Measurements from ENCODE around the gene MYBPC3.

DNA sequence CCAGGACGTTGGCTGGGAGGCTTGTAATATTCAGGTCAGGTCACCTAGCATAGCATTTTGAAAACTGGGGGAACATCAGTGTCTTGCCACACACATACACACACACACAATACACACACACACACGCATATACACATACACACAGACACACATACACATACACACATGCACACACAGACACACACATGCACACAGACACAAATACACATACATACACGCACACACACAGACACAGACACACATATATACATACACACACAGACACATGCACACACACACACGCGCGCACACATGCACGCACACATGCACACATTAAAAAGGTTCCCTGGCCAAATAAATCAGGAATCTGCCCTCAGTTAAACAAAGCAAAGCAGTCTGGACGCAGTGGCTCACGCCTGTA, 12.5 kb downstream of the MYBPC3 start:
- TF ChIP-seq JUN (IDR thresholded peaks at IDR 0.05) (no peak), POLR2A (IDR thresholded peaks at IDR 0.05; ENCODE audit: low read length) (no peak), CHD2 (IDR thresholded peaks at IDR 0.05; ENCODE audit: low read length, partially characterized antibody) (no peak), TP53 (CRISPR knock-in tag; IDR thresholded peaks at IDR 0.05) (no peak), USF2 (IDR thresholded peaks at IDR 0.05) (no peak), EP300 (IDR thresholded peaks at IDR 0.05) (no peak), CTCF (IDR thresholded peaks at IDR 0.05) (no peak), HOXB13 (CRISPR knock-in tag; IDR thresholded peaks at IDR 0.05; ENCODE audit: low read depth) (no peak), NFE2L2 (conservative IDR thresholded peaks at IDR 0.05; ENCODE audit: low read length) (no peak), SMC3 (IDR thresholded peaks at IDR 0.05) (no peak), CEBPB (IDR thresholded peaks at IDR 0.05) (no peak), E2F6 (IDR thresholded peaks at IDR 0.05; ENCODE audit: borderline replicate concordance, low read depth) (no peak), CHD4 (IDR thresholded peaks at IDR 0.05; ENCODE audit: borderline replicate concordance) (no peak), RFX5 (IDR thresholded peaks at IDR 0.05) (no peak)
